Measurements from ENCODE around the gene BZW2. TPM values are rescaled to one million over a fixed set of nuclear protein-coding genes. Genes with fewer than 3 reads are reported as not detected.
"Not testable (repeated sequence)": the region's sequence is repeated elsewhere in the genome, so short reads cannot be mapped to it uniquely, and the experiment has no call there.

Gene BZW2
- total and polyA plus RNA-seq, 8 donors: 25.5 to 110 (median 67.3) TPM

DNA sequence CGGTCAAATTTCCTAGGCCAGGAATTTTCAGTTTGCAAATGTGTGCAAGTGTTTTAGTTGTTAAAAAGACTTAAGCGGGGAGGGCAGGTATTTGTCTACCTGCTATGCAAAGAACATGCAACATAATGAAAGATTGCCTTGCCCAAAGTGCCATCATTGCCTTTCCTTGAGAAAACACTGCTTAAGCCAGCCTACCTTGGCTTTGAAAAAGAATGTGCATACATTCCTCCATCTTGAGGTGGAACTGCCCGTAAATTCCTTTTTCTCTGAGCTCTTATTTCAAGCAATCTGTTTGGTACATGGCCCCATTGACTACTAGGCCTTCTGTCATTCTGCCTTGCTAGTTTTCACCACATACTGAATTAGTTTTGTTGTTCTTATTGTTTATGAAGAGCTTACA, 29.3 kb downstream of the BZW2 start:
- Histone ChIP-seq H3K4me1 (no peaks in the 10 kb centered on the region), H3K9me3 (no peaks in the 10 kb centered on the region), H3K27ac (no peak overlapping the region), H3K36me3 (peaks cover 12 to 56% (median 45%) of the 10 kb centered on the region in 4 donors), H3K4me3 (no peak overlapping the region), H3K27me3 (no peaks in the 10 kb centered on the region)
- no peak for DNase-seq
- WGBS, 5 donors: 95 to 98% (median 97%) methylated on average over 3 of the region's 3 CpGs
- intact Hi-C loops (cut with DNase I; ENCODE audit: low total_unique reads): no loop called here
- TF ChIP-seq EP300 (IDR thresholded peaks at IDR 0.05) (no peak), POLR2A (IDR thresholded peaks at IDR 0.05) (no peak), POLR2AphosphoS5 (IDR thresholded peaks at IDR 0.05) (no peak)
- TF ChIP-seq, protein P1, sequence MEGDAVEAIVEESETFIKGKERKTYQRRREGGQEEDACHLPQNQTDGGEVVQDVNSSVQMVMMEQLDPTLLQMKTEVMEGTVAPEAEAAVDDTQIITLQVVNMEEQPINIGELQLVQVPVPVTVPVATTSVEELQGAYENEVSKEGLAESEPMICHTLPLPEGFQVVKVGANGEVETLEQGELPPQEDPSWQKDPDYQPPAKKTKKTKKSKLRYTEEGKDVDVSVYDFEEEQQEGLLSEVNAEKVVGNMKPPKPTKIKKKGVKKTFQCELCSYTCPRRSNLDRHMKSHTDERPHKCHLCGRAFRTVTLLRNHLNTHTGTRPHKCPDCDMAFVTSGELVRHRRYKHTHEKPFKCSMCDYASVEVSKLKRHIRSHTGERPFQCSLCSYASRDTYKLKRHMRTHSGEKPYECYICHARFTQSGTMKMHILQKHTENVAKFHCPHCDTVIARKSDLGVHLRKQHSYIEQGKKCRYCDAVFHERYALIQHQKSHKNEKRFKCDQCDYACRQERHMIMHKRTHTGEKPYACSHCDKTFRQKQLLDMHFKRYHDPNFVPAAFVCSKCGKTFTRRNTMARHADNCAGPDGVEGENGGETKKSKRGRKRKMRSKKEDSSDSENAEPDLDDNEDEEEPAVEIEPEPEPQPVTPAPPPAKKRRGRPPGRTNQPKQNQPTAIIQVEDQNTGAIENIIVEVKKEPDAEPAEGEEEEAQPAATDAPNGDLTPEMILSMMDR (IDR thresholded peaks at IDR 0.05): no peak

DNA sequence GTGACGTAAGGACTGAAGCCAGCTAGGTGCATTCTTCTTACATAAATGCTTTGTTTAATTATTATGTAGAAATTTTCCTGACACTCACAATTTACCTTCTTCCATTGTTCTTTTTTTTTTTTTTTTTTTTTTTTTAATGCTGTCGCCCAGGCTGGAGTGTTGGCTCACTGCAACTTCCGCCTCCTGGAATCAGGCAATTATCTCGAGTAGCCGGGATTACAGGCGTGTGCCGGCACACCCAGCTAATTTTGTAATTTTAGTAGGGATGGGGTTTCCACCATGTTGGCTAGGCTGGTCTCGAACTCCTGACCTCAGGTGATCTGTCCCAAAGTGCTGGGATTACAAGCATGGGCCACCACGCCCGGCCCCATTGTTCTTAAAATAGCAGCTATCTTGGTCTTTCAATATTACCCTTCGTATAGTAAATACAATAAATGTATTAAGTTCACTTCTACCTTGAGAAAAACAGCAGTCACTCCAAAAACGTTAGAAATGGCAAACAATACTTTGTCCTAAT, 32.1 kb downstream of the BZW2 start:
- Histone ChIP-seq H3K36me3 (peaks cover 25 to 81% (median 72%) of the 10 kb centered on the region in 4 donors), H3K4me3 (no peak overlapping the region), H3K27me3 (no peaks in the 10 kb centered on the region), H3K4me1 (no peaks in the 10 kb centered on the region), H3K27ac (no peak overlapping the region), H3K9me3 (no peaks in the 10 kb centered on the region)
- DNase-seq: no peak
- intact Hi-C loops (cut with DNase I; ENCODE audit: low total_unique reads): no loop called here
- WGBS, 5 donors: 86 to 92% (median 90%) methylated on average over 12 of the region's 12 CpGs
- TF ChIP-seq, protein P1 (IDR thresholded peaks at IDR 0.05): no peak
- no peak for TF ChIP-seq POLR2AphosphoS5 (IDR thresholded peaks at IDR 0.05)
- TF ChIP-seq EP300 (IDR thresholded peaks at IDR 0.05): no peak

DNA sequence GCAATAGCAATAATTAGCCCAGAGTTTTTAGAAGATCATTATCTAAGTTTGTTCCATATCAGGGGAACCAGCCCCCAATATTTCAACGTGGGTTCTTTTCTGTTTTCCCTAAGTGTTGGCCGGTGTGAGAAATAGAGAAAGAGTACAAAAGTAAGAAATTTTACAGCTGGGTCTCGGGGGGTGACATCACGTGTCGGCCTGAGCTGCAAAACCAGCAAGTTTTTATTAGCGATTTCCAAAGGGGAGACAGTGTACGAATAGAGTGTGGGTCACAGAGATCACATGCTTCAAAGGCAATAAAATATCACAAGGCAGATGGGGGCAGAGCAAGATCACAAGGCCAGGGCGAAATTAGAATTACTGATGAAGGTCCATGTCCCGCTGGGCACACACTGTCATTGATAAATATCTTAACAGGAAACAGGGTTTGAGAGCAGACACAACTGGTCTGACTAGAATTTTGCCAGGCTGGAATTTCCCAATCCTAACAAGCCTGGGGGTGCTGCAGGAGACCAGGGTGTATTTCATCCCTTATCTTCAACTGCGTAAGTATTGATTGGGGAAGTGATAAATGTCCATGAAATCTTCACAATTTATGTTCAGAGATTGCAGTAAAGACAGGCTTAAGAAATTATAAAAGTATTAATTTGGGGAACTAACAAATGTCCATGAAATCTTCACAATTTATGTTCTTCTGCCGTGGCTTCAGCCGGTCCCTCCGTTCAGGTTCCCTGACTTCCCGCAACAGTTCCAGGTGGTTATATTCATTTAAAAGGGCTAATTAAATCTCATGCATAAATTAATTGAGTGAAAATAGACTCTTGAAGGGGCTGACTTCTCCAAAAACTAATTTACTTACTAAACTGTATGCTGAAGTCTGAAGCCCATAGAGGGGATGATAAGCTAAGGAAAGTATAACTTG, 32.9 kb downstream of the BZW2 start:
- not testable (repeated sequence) for DNase-seq
- peaks cover 25 to 89% (median 81%) of the 10 kb centered on the region in 4 donors for H3K36me3 ChIP-seq
- WGBS, 5 donors: 89 to 94% (median 92%) methylated on average over 14 of the region's 14 CpGs

DNA sequence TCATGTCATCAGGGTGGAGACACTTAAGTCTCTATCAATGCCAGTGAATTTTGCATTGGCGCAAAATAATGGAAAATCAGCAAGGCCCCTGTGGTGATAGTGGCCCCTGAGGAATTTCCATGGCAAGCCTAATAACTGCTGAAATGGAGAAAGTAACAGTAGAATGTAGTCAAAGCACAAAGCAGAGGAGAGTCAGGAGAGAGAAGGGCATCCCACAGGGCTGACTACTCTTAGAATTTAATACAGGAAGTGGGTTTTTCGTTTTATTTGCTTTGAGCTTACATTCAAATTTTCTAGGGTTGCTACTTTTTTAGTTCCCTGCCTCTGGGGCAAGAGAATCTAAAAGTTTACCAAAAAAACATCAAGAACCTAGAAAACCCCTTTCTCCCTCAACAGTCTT, 39.0 kb downstream of the BZW2 start:
- DNase-seq: no peak
- Histone ChIP-seq H3K4me1 (no peaks in the 10 kb centered on the region), H3K9me3 (no peaks in the 10 kb centered on the region), H3K27me3 (no peaks in the 10 kb centered on the region), H3K36me3 (peaks cover 15 to 78% (median 66%) of the 10 kb centered on the region in 4 donors), H3K4me3 (no peak overlapping the region), H3K27ac (no peak overlapping the region)
- intact Hi-C loops (cut with DNase I; ENCODE audit: low total_unique reads): no loop called here
- WGBS, 5 donors: 60 to 70% (median 65%) methylated on average over 2 of the region's 2 CpGs
- TF ChIP-seq POLR2AphosphoS5 (IDR thresholded peaks at IDR 0.05): no peak
- TF ChIP-seq POLR2A (IDR thresholded peaks at IDR 0.05): no peak
- no peak for TF ChIP-seq EP300 (IDR thresholded peaks at IDR 0.05)
- TF ChIP-seq, protein P1 (IDR thresholded peaks at IDR 0.05): no peak

More for the DNA sequence above, 32.9 kb downstream of the BZW2 start:
- intact Hi-C loops (cut with DNase I; ENCODE audit: low total_unique reads); H3K4me3 ChIP-seq; H3K27ac ChIP-seq; H3K27me3 ChIP-seq; H3K4me1 ChIP-seq; H3K9me3 ChIP-seq: not testable (repeated sequence)

DNA sequence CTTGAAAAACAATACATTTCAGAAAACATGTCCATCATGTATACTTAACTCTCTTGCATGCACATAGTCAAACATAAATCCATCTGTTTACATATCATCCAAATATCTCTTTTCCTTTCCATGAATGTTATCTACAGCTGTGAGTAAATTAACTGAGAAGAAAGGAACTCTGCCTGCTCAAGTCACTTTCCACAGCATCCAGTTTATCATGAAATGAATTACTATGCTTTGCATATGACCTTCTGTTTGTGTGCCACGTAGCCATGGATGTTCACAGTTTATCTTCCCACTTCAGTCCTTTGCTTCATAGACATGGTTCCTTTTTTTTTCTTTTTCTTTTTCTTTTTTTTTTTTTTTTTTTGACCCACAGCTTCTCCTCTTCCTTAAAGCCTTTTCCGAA, 39.6 kb downstream of the BZW2 start:
- Histone ChIP-seq H3K27ac (no peak overlapping the region), H3K27me3 (no peaks in the 10 kb centered on the region), H3K9me3 (no peaks in the 10 kb centered on the region), H3K36me3 (peaks cover 20 to 78% (median 68%) of the 10 kb centered on the region in 4 donors), H3K4me1 (no peaks in the 10 kb centered on the region), H3K4me3 (no peak overlapping the region)
- WGBS, 5 donors: 81 to 90% (median 85%) methylated on average over 2 of the region's 2 CpGs
- TF ChIP-seq POLR2AphosphoS5 (IDR thresholded peaks at IDR 0.05) (no peak), EP300 (IDR thresholded peaks at IDR 0.05) (no peak), POLR2A (IDR thresholded peaks at IDR 0.05) (no peak)
- TF ChIP-seq, protein P1 (IDR thresholded peaks at IDR 0.05): no peak
- intact Hi-C loops (cut with DNase I; ENCODE audit: low total_unique reads): no loop called here
- no peak for DNase-seq

All from stomach (tissue), 9 donors.